Muscle layer of colon (tissue), 2 donors: ENCODE results near the gene NFATC4.
"Not testable (repeated sequence)": the region's sequence is repeated elsewhere in the genome, so short reads cannot be mapped to it uniquely, and the experiment has no call there.

Experiments used
- H3K27ac ChIP-seq: one replicate; pipeline ENCODE4 v1.7.0; 2013; ENCODE audit warnings: low read depth, mild to moderate bottlenecking, low read length, moderate library complexity
- H3K27me3 ChIP-seq, 2 donors: one replicate each; pipeline ENCODE4 v1.7.0; 2013; ENCODE audit warnings: low read length in 2 of 2, mild to moderate bottlenecking in 2 of 2; ENCODE audit not compliant: insufficient read depth in 2 of 2, control insufficient read depth in 1 of 2
- H3K36me3 ChIP-seq: one replicate; pipeline ENCODE4 v1.7.0; 2013; ENCODE audit warnings: mild to moderate bottlenecking, low read length; ENCODE audit not compliant: insufficient read depth
- H3K4me1 ChIP-seq: one replicate; pipeline ENCODE4 v1.7.0; 2013; ENCODE audit warnings: mild to moderate bottlenecking, low read length; ENCODE audit not compliant: insufficient read depth
- H3K4me3 ChIP-seq, 2 donors: one replicate each; pipeline ENCODE4 v1.7.0; 2013; ENCODE audit warnings: low read length in 2 of 2, low read depth in 1 of 2, mild to moderate bottlenecking in 1 of 2, moderate library complexity in 1 of 2
- H3K9ac ChIP-seq: one replicate; pipeline ENCODE4 v1.7.0; 2013; ENCODE audit warnings: low read length
- H3K9me3 ChIP-seq: one replicate; pipeline ENCODE4 v1.7.0; 2013; ENCODE audit warnings: mild to moderate bottlenecking, low read length
- donor health status: abdominal sarcoma.
- donor health status: Adenocarcinoma of cecum.

The NFATC4 gene

GRCh38 chr14:24369907-24370687, 2.1 kb downstream of the NFATC4 start:
- Histone ChIP-seq H3K4me3 (no peak overlapping the region), H3K27me3 (no peaks in the 10 kb centered on the region)

GRCh38 chr14:24370748-24371147, 2.8 kb downstream of the NFATC4 start:
- no peak overlapping the region for H3K9ac ChIP-seq
- H3K27ac ChIP-seq = peak overlapping the region; percentile 45
- no peaks in the 10 kb centered on the region for H3K9me3 ChIP-seq
- H3K4me1 ChIP-seq = peaks cover 16% of the 10 kb centered on the region
- no peaks in the 10 kb centered on the region for H3K27me3 ChIP-seq
- H3K4me3 ChIP-seq = no peak overlapping the region
- peaks cover 24% of the 10 kb centered on the region for H3K36me3 ChIP-seq

More at GRCh38 chr14:24369907-24370687, 2.1 kb downstream of the NFATC4 start:
- peak overlapping the region; percentile 45 for H3K27ac ChIP-seq
- no peak overlapping the region for H3K9ac ChIP-seq
- no peaks in the 10 kb centered on the region for H3K9me3 ChIP-seq
- H3K4me1 ChIP-seq = peaks cover 23% of the 10 kb centered on the region
- H3K36me3 ChIP-seq = peaks cover 18% of the 10 kb centered on the region

GRCh38 chr14:24371605-24372004, 3.6 kb downstream of the NFATC4 start:
- Histone ChIP-seq H3K4me1 (peaks cover 10% of the 10 kb centered on the region), H3K36me3 (peaks cover 33% of the 10 kb centered on the region)
- H3K4me3 ChIP-seq, H3K27ac ChIP-seq, H3K9me3 ChIP-seq, H3K9ac ChIP-seq, H3K27me3 ChIP-seq: not testable (repeated sequence)

- Histone ChIP-seq H3K27ac (no peak overlapping the region), H3K4me1 (peaks cover 9% of the 10 kb centered on the region), H3K9me3 (no peaks in the 10 kb centered on the region), H3K9ac (no peak overlapping the region), H3K4me3 (no peak overlapping the region), H3K36me3 (peaks cover 36% of the 10 kb centered on the region), H3K27me3 (no peaks in the 10 kb centered on the region)
Observed at GRCh38 chr14:24372701-24373416, 4.9 kb downstream of the NFATC4 start.

GRCh38 chr14:24376448-24377070, 8.6 kb downstream of the NFATC4 start:
- Histone ChIP-seq H3K36me3 (peaks cover 36% of the 10 kb centered on the region), H3K27me3 (no peaks in the 10 kb centered on the region), H3K4me1 (peaks cover 9% of the 10 kb centered on the region), H3K9me3 (no peaks in the 10 kb centered on the region), H3K27ac (no peak overlapping the region), H3K9ac (no peak overlapping the region), H3K4me3 (no peak overlapping the region)

- no peak overlapping the region for H3K27ac ChIP-seq
- H3K4me3 ChIP-seq = no peak overlapping the region
- H3K27me3 ChIP-seq = no peaks in the 10 kb centered on the region
- H3K4me1 ChIP-seq = peaks cover 9% of the 10 kb centered on the region
- H3K9ac ChIP-seq = no peak overlapping the region
- no peaks in the 10 kb centered on the region for H3K9me3 ChIP-seq
- peaks cover 36% of the 10 kb centered on the region for H3K36me3 ChIP-seq
Observed at GRCh38 chr14:24377126-24377525, 9.1 kb downstream of the NFATC4 start.

GRCh38 chr14:24377657-24378056, 9.7 kb downstream of the NFATC4 start:
- peaks cover 9% of the 10 kb centered on the region for H3K4me1 ChIP-seq
- no peak overlapping the region for H3K27ac ChIP-seq
- no peak overlapping the region for H3K9ac ChIP-seq
- no peaks in the 10 kb centered on the region for H3K27me3 ChIP-seq
- peaks cover 36% of the 10 kb centered on the region for H3K36me3 ChIP-seq
- no peak overlapping the region for H3K4me3 ChIP-seq
- H3K9me3 ChIP-seq = no peaks in the 10 kb centered on the region

GRCh38 chr14:24378327-24378726, 10.3 kb downstream of the NFATC4 start:
- H3K27ac ChIP-seq = no peak overlapping the region
- H3K9ac ChIP-seq = no peak overlapping the region
- H3K9me3 ChIP-seq = no peaks in the 10 kb centered on the region

GRCh38 chr14:24378981-24379906, 11.3 kb downstream of the NFATC4 start:
- Histone ChIP-seq H3K9ac (no peak overlapping the region), H3K27ac (no peak overlapping the region), H3K4me3 (no peak overlapping the region), H3K9me3 (no peaks in the 10 kb centered on the region), H3K27me3 (no peaks in the 10 kb centered on the region), H3K4me1 (peaks cover 9% of the 10 kb centered on the region), H3K36me3 (peaks cover 24% of the 10 kb centered on the region)

More at GRCh38 chr14:24378327-24378726, 10.3 kb downstream of the NFATC4 start:
- H3K27me3 ChIP-seq = no peaks in the 10 kb centered on the region
- no peak overlapping the region for H3K4me3 ChIP-seq
- H3K4me1 ChIP-seq = peaks cover 9% of the 10 kb centered on the region
- peaks cover 33% of the 10 kb centered on the region for H3K36me3 ChIP-seq

GRCh38 chr14:24379907-24380730, 12.1 kb downstream of the NFATC4 start:
- Histone ChIP-seq H3K36me3 (peaks cover 17% of the 10 kb centered on the region), H3K9ac (no peak overlapping the region), H3K4me1 (peaks cover 9% of the 10 kb centered on the region), H3K27me3 (no peaks in the 10 kb centered on the region), H3K27ac (no peak overlapping the region), H3K9me3 (no peaks in the 10 kb centered on the region), H3K4me3 (no peak overlapping the region)
